ENCODE data around the gene RTTN. TPM values are rescaled to one million over a fixed set of nuclear protein-coding genes. Genes with fewer than 3 reads are reported as not detected.

RTTN gene
- total and polyA plus RNA-seq, 4 donors = 1.1 to 14.3 (median 8.8) TPM

DNA sequence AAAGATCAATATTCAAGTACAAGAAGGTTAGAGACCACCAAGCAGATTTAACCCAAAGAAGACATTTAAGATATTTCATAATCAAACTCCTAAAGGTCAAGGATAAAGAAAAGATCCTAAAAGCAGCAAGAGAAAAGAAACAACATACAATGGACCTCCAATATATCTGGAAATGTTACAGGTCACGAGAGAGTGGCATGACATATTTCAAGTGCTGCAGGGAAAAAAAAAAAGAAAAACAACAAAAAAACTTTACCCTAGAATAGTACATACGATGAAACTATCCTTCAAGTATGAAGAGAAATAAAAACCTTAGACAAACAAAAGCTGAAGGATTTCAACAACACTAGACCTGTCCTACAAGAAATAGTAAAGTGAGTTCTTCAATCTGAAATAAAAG is 166.3 kb downstream of the RTTN start:
- Histone ChIP-seq H3K4me1 (ENCODE audit: control insufficient read depth in 4 of 4, insufficient read depth in 4 of 4, low read length in 3 of 4) (no peaks in the 10 kb centered on the region), H3K4me3 (ENCODE audit: low read depth in 1 of 3, low read length in 3 of 3) (no peak overlapping the region), H3K27ac (ENCODE audit: low read depth in 1 of 2, low read length in 2 of 2) (no peak overlapping the region), H3K36me3 (ENCODE audit: control insufficient read depth in 4 of 4, insufficient read depth in 3 of 4, low read depth in 1 of 4, low read length in 3 of 4) (peaks cover 2 to 5% (median 4%) of the 10 kb centered on the region in 4 donors), H3K9me3 (ENCODE audit: control insufficient read depth in 4 of 4, low read length in 3 of 4) (no peaks in the 10 kb centered on the region), H3K27me3 (ENCODE audit: control insufficient read depth in 4 of 4, insufficient read depth in 4 of 4, low read length in 3 of 4) (no peaks in the 10 kb centered on the region), H3K9ac (ENCODE audit: low read depth in 1 of 2, low read length in 2 of 2) (no peak overlapping the region)
- no peak for TF ChIP-seq ATF3 (IDR thresholded peaks at IDR 0.05)
- no peak for TF ChIP-seq RXRA (IDR thresholded peaks at IDR 0.05)
- TF ChIP-seq, protein P1, sequence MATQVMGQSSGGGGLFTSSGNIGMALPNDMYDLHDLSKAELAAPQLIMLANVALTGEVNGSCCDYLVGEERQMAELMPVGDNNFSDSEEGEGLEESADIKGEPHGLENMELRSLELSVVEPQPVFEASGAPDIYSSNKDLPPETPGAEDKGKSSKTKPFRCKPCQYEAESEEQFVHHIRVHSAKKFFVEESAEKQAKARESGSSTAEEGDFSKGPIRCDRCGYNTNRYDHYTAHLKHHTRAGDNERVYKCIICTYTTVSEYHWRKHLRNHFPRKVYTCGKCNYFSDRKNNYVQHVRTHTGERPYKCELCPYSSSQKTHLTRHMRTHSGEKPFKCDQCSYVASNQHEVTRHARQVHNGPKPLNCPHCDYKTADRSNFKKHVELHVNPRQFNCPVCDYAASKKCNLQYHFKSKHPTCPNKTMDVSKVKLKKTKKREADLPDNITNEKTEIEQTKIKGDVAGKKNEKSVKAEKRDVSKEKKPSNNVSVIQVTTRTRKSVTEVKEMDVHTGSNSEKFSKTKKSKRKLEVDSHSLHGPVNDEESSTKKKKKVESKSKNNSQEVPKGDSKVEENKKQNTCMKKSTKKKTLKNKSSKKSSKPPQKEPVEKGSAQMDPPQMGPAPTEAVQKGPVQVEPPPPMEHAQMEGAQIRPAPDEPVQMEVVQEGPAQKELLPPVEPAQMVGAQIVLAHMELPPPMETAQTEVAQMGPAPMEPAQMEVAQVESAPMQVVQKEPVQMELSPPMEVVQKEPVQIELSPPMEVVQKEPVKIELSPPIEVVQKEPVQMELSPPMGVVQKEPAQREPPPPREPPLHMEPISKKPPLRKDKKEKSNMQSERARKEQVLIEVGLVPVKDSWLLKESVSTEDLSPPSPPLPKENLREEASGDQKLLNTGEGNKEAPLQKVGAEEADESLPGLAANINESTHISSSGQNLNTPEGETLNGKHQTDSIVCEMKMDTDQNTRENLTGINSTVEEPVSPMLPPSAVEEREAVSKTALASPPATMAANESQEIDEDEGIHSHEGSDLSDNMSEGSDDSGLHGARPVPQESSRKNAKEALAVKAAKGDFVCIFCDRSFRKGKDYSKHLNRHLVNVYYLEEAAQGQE (IDR thresholded peaks at IDR 0.05) = no peak
- TF ChIP-seq YY1 (IDR thresholded peaks at IDR 0.05) = no peak
- no peak for TF ChIP-seq RAD21 (IDR thresholded peaks at IDR 0.05)
- no peak for TF ChIP-seq SP1 (IDR thresholded peaks at IDR 0.05)
- TF ChIP-seq TAF1 (conservative IDR thresholded peaks at IDR 0.05) = no peak
- TF ChIP-seq, protein P2, sequence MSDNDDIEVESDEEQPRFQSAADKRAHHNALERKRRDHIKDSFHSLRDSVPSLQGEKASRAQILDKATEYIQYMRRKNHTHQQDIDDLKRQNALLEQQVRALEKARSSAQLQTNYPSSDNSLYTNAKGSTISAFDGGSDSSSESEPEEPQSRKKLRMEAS (IDR thresholded peaks at IDR 0.05) = no peak
- no peak for TF ChIP-seq ZBTB33 (IDR thresholded peaks at IDR 0.05)
- TF ChIP-seq FOXA2 (IDR thresholded peaks at IDR 0.05) = no peak
- TF ChIP-seq FOXA1 (IDR thresholded peaks at IDR 0.05) = no peak
- TF ChIP-seq JUND (IDR thresholded peaks at IDR 0.05) = no peak
- 98% methylated on average over 2 of the region's 2 CpGs for WGBS
- DNase-seq (ENCODE audit: low spot score) = no peak

DNA sequence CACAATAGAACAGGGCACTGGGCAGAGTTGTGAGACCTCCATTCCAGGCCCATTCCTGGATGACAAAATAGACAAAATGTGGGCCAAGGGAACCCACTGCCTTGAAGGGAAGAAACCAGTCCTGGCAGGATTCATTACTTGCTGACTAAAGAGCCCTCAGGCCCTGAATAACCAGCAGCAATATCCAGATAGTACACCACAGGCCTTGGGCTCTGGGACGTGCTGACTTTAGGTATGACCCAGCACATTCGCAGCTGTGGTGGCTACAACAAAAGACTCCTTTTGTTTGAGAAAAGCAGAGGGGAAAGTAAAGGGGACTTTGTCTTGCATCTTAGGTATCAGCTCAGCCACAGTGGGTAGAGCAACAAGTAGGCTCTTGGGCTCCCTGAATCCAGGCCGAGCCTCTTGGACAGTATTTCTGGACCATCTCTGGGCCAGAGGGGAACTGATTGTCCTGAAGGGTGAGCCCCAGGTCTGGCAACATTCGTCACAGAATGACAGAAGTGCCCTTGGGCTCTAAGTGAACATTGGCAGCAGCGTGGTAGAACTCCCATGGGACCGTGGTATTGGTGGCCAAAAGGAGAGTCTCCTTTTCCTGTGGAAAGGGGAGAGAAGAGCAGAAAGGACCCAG is 167.9 kb downstream of the RTTN start:
- H3K27me3 ChIP-seq (ENCODE audit: control insufficient read depth in 4 of 4, insufficient read depth in 4 of 4, low read length in 3 of 4) = no peaks in the 10 kb centered on the region
- H3K4me3 ChIP-seq (ENCODE audit: low read depth in 1 of 3, low read length in 3 of 3) = no peak overlapping the region
- H3K4me1 ChIP-seq (ENCODE audit: control insufficient read depth in 4 of 4, insufficient read depth in 4 of 4, low read length in 3 of 4) = no peaks in the 10 kb centered on the region
- 96% methylated on average over 6 of the region's 6 CpGs for WGBS
- H3K36me3 ChIP-seq (ENCODE audit: control insufficient read depth in 4 of 4, insufficient read depth in 3 of 4, low read depth in 1 of 4, low read length in 3 of 4) = peaks cover 0 to 5% (median 2%) of the 10 kb centered on the region in 4 donors
- no peak for TF ChIP-seq FOXA1 (IDR thresholded peaks at IDR 0.05)
- no peak for TF ChIP-seq TAF1 (conservative IDR thresholded peaks at IDR 0.05)
- no peak for TF ChIP-seq RAD21 (IDR thresholded peaks at IDR 0.05)
- TF ChIP-seq EGR1 (IDR thresholded peaks at IDR 0.05; ENCODE audit: low read depth in 2 of 2) = no peak
- TF ChIP-seq HNF4A (conservative IDR thresholded peaks at IDR 0.05) = no peak
- no peak for DNase-seq (ENCODE audit: low spot score)
- no peak overlapping the region for H3K9ac ChIP-seq (ENCODE audit: low read depth in 1 of 2, low read length in 2 of 2)
- no peaks in the 10 kb centered on the region for H3K9me3 ChIP-seq (ENCODE audit: control insufficient read depth in 4 of 4, low read length in 3 of 4)
- no peak overlapping the region for H3K27ac ChIP-seq (ENCODE audit: low read depth in 1 of 2, low read length in 2 of 2)
